ENCODE measurements around the gene ARMH2.
"Not testable (repeated sequence)": the region's sequence is repeated elsewhere in the genome, so short reads cannot be mapped to it uniquely, and the experiment has no call there.

The ARMH2 gene

GRCh38 chr6:24761851-24762250 lies 36.9 kb downstream of the ARMH2 start:
- no peak for DNase-seq

GRCh38 chr6:24761193-24761835 lies 37.4 kb downstream of the ARMH2 start:
- peak; percentile 62 for DNase-seq

- DNase-seq: no peak
Measured at GRCh38 chr6:24760210-24760609, 38.5 kb downstream of the ARMH2 start.

- DNase-seq: no peak
Measured at GRCh38 chr6:24759718-24760117, 39.0 kb downstream of the ARMH2 start.

GRCh38 chr6:24757611-24758010 lies 41.1 kb downstream of the ARMH2 start:
- DNase-seq: no peak

GRCh38 chr6:24755279-24755678 lies 43.4 kb downstream of the ARMH2 start:
- no peak for DNase-seq

GRCh38 chr6:24754378-24754777 lies 44.3 kb downstream of the ARMH2 start:
- DNase-seq: not testable (repeated sequence)

GRCh38 chr6:24753545-24753944 lies 45.2 kb downstream of the ARMH2 start:
- DNase-seq: no peak

GRCh38 chr6:24752917-24753492 lies 45.7 kb downstream of the ARMH2 start:
- no peak for DNase-seq

GRCh38 chr6:24752503-24752902 lies 46.2 kb downstream of the ARMH2 start:
- DNase-seq: no peak

GRCh38 chr6:24750878-24751277 lies 47.8 kb downstream of the ARMH2 start:
- DNase-seq: not testable (repeated sequence)

GRCh38 chr6:24749297-24749696 lies 49.4 kb downstream of the ARMH2 start:
- DNase-seq: no peak

Measured in NCI-H146 (cell line).